GM12878 (cell line): ENCODE data around the gene COL27A1. TPM values are rescaled to one million over a fixed set of nuclear protein-coding genes. Genes with fewer than 3 reads are reported as not detected.

ENCODE experiments used
- BRCA1 ChIP-seq: IDR thresholded peaks from 2 replicates; pipeline ENCODE4 v1.6.1; 2011; ENCODE audit warnings: low read depth, low read length, improper control_type of control experiment
- NFXL1 ChIP-seq: fragments of 450-650 bp; IDR thresholded peaks from 2 replicates; pipeline ENCODE4 v1.6.1; 2017; ENCODE audit warnings: antibody characterized with exemption, mild to moderate bottlenecking, borderline replicate concordance
- NR2F1 ChIP-seq: fragments of 450-650 bp; conservative IDR thresholded peaks from 2 replicates; pipeline ENCODE4 v1.6.1; 2017; ENCODE audit warnings: mild to moderate bottlenecking
- PAX5 ChIP-seq: IDR thresholded peaks from 2 replicates; pipeline ENCODE4 v1.6.1; 2011; ENCODE audit warnings: low read depth, low read length, borderline replicate concordance
- SREBF2 ChIP-seq: IDR thresholded peaks from 2 replicates; pipeline ENCODE4 v1.6.1; 2012; ENCODE audit warnings: mild to moderate bottlenecking, low read length
- polyA plus RNA-seq, 11 experiments: library from polyadenylated mRNA; depleted of rRNA in 4 of 11; unstranded in 6 of 11; stranded (reverse) in 5 of 11; fragments of >200 nt; fragmentation: Nextera tagmentation in 4 of 11; fragmentation: Illumina TruSeq in 1 of 11; extraction: Ambion mirVana in 4 of 11; extraction: Trizol in 1 of 11; gene quantifications; 1 replicate in 1 of 11; 2 replicates in 10 of 11; pipeline versions ENCODE4 v1.2.1 to v1.2.3, GENCODE V29; 2011 to 2016; ENCODE audit warnings: inconsistent platforms in 2 of 11, missing spikeins in 2 of 11, low read depth in 1 of 11
- total RNA-seq, 4 experiments: library from RNA; depleted of rRNA in 3 of 4; stranded (reverse); fragments of >200 nt in 3 of 4; fragmentation: Illumina TruSeq in 1 of 4; extraction: Trizol in 1 of 4; gene quantifications; 2 replicates each; pipeline versions ENCODE4 v1.2.1 to v1.2.3, GENCODE V29; 2013 to 2021
- TF ChIP-seq, protein P1 (sequence below): IDR thresholded peaks from 2 replicates; pipeline ENCODE4 v1.6.1; 2012; ENCODE audit warnings: low read depth, low read length, improper control_type of control experiment
- TF ChIP-seq, protein P2 (sequence below): fragments of 150-350 bp; IDR thresholded peaks from 2 replicates; pipeline ENCODE4 v1.6.1; 2016; ENCODE audit warnings: low read depth, low read length
- TF ChIP-seq, protein P3 (sequence below): fragments of 450-650 bp; IDR thresholded peaks from 2 replicates; pipeline ENCODE4 v1.6.1; 2018; ENCODE audit warnings: mild to moderate bottlenecking, low read depth, moderate library complexity; ENCODE audit not compliant: partially characterized antibody

The COL27A1 gene
- total and polyA plus RNA-seq, 10 of the 15 experiments (the other 5 are each of a cell fraction or from before 2014, with no cell fraction given): 0.10 TPM; not detected in 9

DNA sequence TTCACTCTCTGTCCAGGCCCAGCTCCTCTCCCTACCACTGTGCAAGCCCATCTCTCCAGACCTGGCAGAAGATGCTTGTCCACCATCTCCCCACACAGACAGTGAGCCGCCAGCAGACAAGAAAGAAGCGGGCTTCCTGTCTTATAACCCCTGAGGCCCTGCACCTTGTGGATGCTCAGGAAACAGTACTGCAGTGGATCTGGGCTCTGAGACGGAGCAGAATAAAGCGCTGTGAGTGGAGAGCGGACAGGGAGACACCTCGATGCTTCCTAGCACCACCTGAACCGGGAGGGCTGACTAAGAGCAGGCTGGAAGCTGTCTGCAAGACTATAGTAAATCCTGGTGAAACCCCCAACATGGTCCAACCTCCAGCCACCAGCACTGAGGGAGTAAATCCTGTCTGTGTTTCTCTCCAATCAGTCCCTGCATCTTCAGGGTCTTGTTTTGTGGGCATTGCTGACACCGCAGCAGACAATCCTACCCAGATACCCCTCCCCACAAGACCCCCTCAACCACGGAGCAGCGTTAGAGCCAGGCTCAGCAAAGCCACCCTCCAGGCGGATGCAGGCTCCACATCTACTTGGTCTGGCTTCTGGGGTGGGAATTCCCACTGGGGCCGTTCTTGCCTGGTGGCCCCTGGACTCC lies 193.0 kb downstream of the COL27A1 start (continued):
- TF ChIP-seq NFXL1: no peak
- no peak for TF ChIP-seq NR2F1
- TF ChIP-seq PAX5: no peak
- TF ChIP-seq, protein P1, sequence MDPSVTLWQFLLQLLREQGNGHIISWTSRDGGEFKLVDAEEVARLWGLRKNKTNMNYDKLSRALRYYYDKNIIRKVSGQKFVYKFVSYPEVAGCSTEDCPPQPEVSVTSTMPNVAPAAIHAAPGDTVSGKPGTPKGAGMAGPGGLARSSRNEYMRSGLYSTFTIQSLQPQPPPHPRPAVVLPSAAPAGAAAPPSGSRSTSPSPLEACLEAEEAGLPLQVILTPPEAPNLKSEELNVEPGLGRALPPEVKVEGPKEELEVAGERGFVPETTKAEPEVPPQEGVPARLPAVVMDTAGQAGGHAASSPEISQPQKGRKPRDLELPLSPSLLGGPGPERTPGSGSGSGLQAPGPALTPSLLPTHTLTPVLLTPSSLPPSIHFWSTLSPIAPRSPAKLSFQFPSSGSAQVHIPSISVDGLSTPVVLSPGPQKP: no peak
- TF ChIP-seq, protein P2, sequence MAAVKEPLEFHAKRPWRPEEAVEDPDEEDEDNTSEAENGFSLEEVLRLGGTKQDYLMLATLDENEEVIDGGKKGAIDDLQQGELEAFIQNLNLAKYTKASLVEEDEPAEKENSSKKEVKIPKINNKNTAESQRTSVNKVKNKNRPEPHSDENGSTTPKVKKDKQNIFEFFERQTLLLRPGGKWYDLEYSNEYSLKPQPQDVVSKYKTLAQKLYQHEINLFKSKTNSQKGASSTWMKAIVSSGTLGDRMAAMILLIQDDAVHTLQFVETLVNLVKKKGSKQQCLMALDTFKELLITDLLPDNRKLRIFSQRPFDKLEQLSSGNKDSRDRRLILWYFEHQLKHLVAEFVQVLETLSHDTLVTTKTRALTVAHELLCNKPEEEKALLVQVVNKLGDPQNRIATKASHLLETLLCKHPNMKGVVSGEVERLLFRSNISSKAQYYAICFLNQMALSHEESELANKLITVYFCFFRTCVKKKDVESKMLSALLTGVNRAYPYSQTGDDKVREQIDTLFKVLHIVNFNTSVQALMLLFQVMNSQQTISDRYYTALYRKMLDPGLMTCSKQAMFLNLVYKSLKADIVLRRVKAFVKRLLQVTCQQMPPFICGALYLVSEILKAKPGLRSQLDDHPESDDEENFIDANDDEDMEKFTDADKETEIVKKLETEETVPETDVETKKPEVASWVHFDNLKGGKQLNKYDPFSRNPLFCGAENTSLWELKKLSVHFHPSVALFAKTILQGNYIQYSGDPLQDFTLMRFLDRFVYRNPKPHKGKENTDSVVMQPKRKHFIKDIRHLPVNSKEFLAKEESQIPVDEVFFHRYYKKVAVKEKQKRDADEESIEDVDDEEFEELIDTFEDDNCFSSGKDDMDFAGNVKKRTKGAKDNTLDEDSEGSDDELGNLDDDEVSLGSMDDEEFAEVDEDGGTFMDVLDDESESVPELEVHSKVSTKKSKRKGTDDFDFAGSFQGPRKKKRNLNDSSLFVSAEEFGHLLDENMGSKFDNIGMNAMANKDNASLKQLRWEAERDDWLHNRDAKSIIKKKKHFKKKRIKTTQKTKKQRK: no peak
- TF ChIP-seq SREBF2: no peak
- TF ChIP-seq, protein P3, sequence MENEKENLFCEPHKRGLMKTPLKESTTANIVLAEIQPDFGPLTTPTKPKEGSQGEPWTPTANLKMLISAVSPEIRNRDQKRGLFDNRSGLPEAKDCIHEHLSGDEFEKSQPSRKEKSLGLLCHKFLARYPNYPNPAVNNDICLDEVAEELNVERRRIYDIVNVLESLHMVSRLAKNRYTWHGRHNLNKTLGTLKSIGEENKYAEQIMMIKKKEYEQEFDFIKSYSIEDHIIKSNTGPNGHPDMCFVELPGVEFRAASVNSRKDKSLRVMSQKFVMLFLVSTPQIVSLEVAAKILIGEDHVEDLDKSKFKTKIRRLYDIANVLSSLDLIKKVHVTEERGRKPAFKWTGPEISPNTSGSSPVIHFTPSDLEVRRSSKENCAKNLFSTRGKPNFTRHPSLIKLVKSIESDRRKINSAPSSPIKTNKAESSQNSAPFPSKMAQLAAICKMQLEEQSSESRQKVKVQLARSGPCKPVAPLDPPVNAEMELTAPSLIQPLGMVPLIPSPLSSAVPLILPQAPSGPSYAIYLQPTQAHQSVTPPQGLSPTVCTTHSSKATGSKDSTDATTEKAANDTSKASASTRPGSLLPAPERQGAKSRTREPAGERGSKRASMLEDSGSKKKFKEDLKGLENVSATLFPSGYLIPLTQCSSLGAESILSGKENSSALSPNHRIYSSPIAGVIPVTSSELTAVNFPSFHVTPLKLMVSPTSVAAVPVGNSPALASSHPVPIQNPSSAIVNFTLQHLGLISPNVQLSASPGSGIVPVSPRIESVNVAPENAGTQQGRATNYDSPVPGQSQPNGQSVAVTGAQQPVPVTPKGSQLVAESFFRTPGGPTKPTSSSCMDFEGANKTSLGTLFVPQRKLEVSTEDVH: peak; percentile 35
- TF ChIP-seq BRCA1: no peak
